HL-60 (cell line): ENCODE results near the gene GNG2.

Experiments
- DNase-seq, 2 experiments: peaks; one replicate each; pipeline ENCODE4 v3.0.0-alpha.2; 2010 to 2020; ENCODE audit warnings: low read depth in 1 of 2, low spot score in 1 of 2
- H3K27ac ChIP-seq: fragments of 250-450 bp; sonication (Bioruptor Pico); replicated peaks from 2 replicates; pipeline ENCODE4 v1.5.1; 2020; ENCODE audit warnings: mild to moderate bottlenecking, moderate library complexity
- H3K27me3 ChIP-seq: fragments of 250-450 bp; sonication (Bioruptor Pico); 2 replicates; pipeline ENCODE4 v1.5.1; 2021; ENCODE audit warnings: mild to moderate bottlenecking, moderate library complexity; ENCODE audit not compliant: insufficient read depth, poor library complexity, severe bottlenecking
- H3K4me3 ChIP-seq: replicated peaks from 2 replicates; pipeline ENCODE4 v1.5.1; 2011; ENCODE audit warnings: mild to moderate bottlenecking, control low read depth, low read length; ENCODE audit not compliant: insufficient read depth
- GABPA ChIP-seq: IDR thresholded peaks from 2 replicates; pipeline ENCODE4 v1.6.1; 2012; ENCODE audit warnings: low read depth
- POLR2AphosphoS5 ChIP-seq: IDR thresholded peaks from 2 replicates; pipeline ENCODE4 v1.6.1; 2012; ENCODE audit warnings: low read depth
- REST ChIP-seq: IDR thresholded peaks from 2 replicates; pipeline ENCODE4 v1.6.1; 2012; ENCODE audit warnings: low read depth; ENCODE audit not compliant: insufficient replicate concordance
- SPI1 ChIP-seq: IDR thresholded peaks from 2 replicates; pipeline ENCODE4 v1.6.1; 2012; ENCODE audit warnings: low read depth, mild to moderate bottlenecking, borderline replicate concordance
- TF ChIP-seq, protein P1 (sequence below): IDR thresholded peaks from one replicate; pipeline ENCODE4 v1.5.1; 2011; ENCODE audit warnings: low read length, control low read depth, inconsistent platforms; ENCODE audit not compliant: insufficient read depth

The GNG2 gene

GRCh38 chr14:51883232-51883631 lies 22.8 kb downstream of the GNG2 start:
- DNase-seq, result no peak
- TF ChIP-seq SPI1, result 0 out of 2 replicates have a peak, but pooled peaks have one; percentile 14
- TF ChIP-seq, protein P1, sequence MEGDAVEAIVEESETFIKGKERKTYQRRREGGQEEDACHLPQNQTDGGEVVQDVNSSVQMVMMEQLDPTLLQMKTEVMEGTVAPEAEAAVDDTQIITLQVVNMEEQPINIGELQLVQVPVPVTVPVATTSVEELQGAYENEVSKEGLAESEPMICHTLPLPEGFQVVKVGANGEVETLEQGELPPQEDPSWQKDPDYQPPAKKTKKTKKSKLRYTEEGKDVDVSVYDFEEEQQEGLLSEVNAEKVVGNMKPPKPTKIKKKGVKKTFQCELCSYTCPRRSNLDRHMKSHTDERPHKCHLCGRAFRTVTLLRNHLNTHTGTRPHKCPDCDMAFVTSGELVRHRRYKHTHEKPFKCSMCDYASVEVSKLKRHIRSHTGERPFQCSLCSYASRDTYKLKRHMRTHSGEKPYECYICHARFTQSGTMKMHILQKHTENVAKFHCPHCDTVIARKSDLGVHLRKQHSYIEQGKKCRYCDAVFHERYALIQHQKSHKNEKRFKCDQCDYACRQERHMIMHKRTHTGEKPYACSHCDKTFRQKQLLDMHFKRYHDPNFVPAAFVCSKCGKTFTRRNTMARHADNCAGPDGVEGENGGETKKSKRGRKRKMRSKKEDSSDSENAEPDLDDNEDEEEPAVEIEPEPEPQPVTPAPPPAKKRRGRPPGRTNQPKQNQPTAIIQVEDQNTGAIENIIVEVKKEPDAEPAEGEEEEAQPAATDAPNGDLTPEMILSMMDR, result no peak
- no peak overlapping the region for H3K27ac ChIP-seq
- H3K27me3 ChIP-seq, result no peaks in the 10 kb centered on the region
- H3K4me3 ChIP-seq, result no peak overlapping the region

DNA sequence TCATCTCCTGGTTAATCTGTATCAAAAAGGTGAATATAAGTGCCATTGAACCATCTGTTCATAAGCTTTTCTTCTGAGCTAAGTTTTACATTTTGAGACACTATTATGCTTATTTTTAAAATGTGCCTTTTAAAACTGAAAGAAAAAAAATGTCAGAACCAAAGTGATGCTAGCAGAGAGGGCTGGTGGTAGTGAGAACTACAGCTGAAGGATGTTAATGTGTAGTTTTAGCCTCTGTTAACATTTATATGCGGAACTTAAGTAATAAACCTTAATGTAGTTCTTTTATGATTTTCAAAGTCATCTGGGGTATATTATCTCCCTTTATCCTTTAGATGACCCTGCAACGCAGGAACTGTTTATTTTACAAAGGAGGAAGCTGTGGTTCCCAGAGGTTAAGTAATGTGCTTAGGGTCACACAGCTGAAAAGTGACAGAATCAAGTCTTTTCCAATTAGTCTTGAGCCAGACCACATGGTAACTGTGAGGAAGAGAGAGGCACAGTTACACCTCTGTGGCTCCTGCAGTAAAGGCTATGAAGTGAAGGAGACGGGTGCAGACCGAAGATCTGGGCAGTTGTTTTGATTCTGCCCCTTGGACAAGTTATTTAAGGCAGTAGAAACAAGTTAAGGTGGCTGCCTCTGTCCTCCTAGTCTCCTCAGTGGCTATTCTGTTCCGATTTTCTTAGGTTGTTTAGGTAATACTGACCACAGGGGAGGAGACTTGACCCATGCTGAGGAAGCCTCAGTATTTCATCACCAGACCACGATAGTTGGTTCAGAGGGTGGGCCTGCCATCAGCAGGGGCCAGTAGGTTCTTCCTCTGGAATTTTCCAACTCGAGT lies 23.9 kb downstream of the GNG2 start:
- peak; percentile 90 to 91 for DNase-seq
- Histone ChIP-seq H3K27ac (peak overlapping the region; percentile 49), H3K27me3 (no peaks in the 10 kb centered on the region), H3K4me3 (no peak overlapping the region)
- TF ChIP-seq, protein P1, result no peak
- TF ChIP-seq REST (no peak), GABPA (no peak), POLR2AphosphoS5 (peak; percentile 87), SPI1 (peak; percentile 52)

GRCh38 chr14:51889851-51890250 lies 29.4 kb downstream of the GNG2 start:
- TF ChIP-seq GABPA (no peak), POLR2AphosphoS5 (no peak), SPI1 (no peak), REST (no peak)
- TF ChIP-seq, protein P1, result no peak
- no peaks in the 10 kb centered on the region for H3K27me3 ChIP-seq
- no peak overlapping the region for H3K27ac ChIP-seq
- H3K4me3 ChIP-seq, result no peak overlapping the region
- no peak for DNase-seq
